HL-60/S4 treated with retinoic acid at 250 ng/mL for 4 days and 3 days (cell line): ENCODE results near the gene XXYLT1.
"Not testable (repeated sequence)": the region's sequence is repeated elsewhere in the genome, so short reads cannot be mapped to it uniquely, and the experiment has no call there.

Experiments used
- in situ Hi-C: fragments of 300-500 bp; cut with MboI; formaldehyde crosslinking; loops from 2 replicates; pipeline ENCODE4 v1.7.0; 2022; ENCODE audit warnings: low sequenced_read_pairs

Gene XXYLT1

GRCh38 chr3:195117978-195118581 is 152.9 kb downstream of the XXYLT1 start:
- in situ Hi-C loops: loop anchor here (10.0 kb wide), 1 partner anchor 433 kb away; the partner anchor contains the start of gene FAM43A

GRCh38 chr3:195116407-195117185 is 154.4 kb downstream of the XXYLT1 start:
- in situ Hi-C loops: loop anchor here (10.0 kb wide), 1 partner anchor 432 kb away; the partner anchor contains the start of gene FAM43A

GRCh38 chr3:195115600-195116406 is 155.2 kb downstream of the XXYLT1 start:
- in situ Hi-C loops: loop anchor here (10.0 kb wide), 1 partner anchor 431 kb away; the partner anchor contains the start of gene FAM43A

- in situ Hi-C loops: loop anchor here (10.0 kb wide), 1 partner anchor 430 kb away; the partner anchor contains the start of gene FAM43A
Measured at GRCh38 chr3:195114786-195115599, 156.0 kb downstream of the XXYLT1 start.

GRCh38 chr3:195113536-195114425 is 157.2 kb downstream of the XXYLT1 start:
- in situ Hi-C loops: loop anchor here (10.0 kb wide), 1 partner anchor 429 kb away; the partner anchor contains the start of gene FAM43A

GRCh38 chr3:195113048-195113447 is 157.9 kb downstream of the XXYLT1 start:
- in situ Hi-C loops: loop anchor here (10.0 kb wide), 1 partner anchor 428 kb away; the partner anchor contains the start of gene FAM43A

GRCh38 chr3:195112361-195112791 is 158.6 kb downstream of the XXYLT1 start:
- in situ Hi-C loops: loop anchor here (10.0 kb wide), 1 partner anchor 428 kb away; the partner anchor contains the start of gene FAM43A

- in situ Hi-C loops: loop anchor here (10.0 kb wide), 1 partner anchor 427 kb away; the partner anchor contains the start of gene FAM43A
Measured at GRCh38 chr3:195111766-195112165, 159.2 kb downstream of the XXYLT1 start.

GRCh38 chr3:195111319-195111705 is 159.6 kb downstream of the XXYLT1 start:
- in situ Hi-C loops: loop anchor here (10.0 kb wide), 1 partner anchor 427 kb away; the partner anchor contains the start of gene FAM43A

GRCh38 chr3:195110647-195111318 is 160.2 kb downstream of the XXYLT1 start:
- in situ Hi-C loops: loop anchor here (10.0 kb wide), 1 partner anchor 426 kb away; the partner anchor contains the start of gene FAM43A

- in situ Hi-C loops: no loop called here
Measured at GRCh38 chr3:195109098-195109657, 161.8 kb downstream of the XXYLT1 start.

GRCh38 chr3:195107593-195107992 is 163.4 kb downstream of the XXYLT1 start:
- in situ Hi-C loops: no loop called here

- in situ Hi-C loops: not testable (repeated sequence)
Measured at GRCh38 chr3:195107031-195107430, 163.9 kb downstream of the XXYLT1 start.

- in situ Hi-C loops: no loop called here
Measured at GRCh38 chr3:195106418-195106906, 164.5 kb downstream of the XXYLT1 start.

- in situ Hi-C loops: no loop called here
Measured at GRCh38 chr3:195105841-195106417, 165.0 kb downstream of the XXYLT1 start.

- in situ Hi-C loops: no loop called here
Measured at GRCh38 chr3:195105389-195105788, 165.6 kb downstream of the XXYLT1 start.

GRCh38 chr3:195104340-195104739 is 166.6 kb downstream of the XXYLT1 start:
- in situ Hi-C loops: no loop called here
